ENCODE measurements around the gene POTEG. TPM values are rescaled to one million over a fixed set of nuclear protein-coding genes. Genes with fewer than 3 reads are reported as not detected.
"Not testable (repeated sequence)": the region's sequence is repeated elsewhere in the genome, so short reads cannot be mapped to it uniquely, and the experiment has no call there.

POTEG gene
- total RNA-seq (not detected), polyA plus RNA-seq (ENCODE audit: insufficient read length in 2 of 2) (under 1 TPM; 0.09 to 0.17 TPM)
- long read RNA-seq, donor 1 = 0 reads
- long read RNA-seq, donor 2 = 0 reads
- long read RNA-seq, donor 3 = 0 reads
- long read RNA-seq, donor 4 = 0 reads

- not testable (repeated sequence) for H3K9me3 ChIP-seq (ENCODE audit: control insufficient read depth, insufficient read depth, low read length); H3K4me1 ChIP-seq (ENCODE audit: control insufficient read depth, insufficient read depth, low read length); H3K36me3 ChIP-seq (ENCODE audit: control insufficient read depth, insufficient read depth, low read length); H3K27me3 ChIP-seq (ENCODE audit: control insufficient read depth, insufficient read depth, low read length); DNase-seq (ENCODE audit: low read depth in 4 of 6, low spot score in 6 of 6); H3K4me3 ChIP-seq (ENCODE audit: low read depth, low read length); H3K27ac ChIP-seq (ENCODE audit: low read depth, low read length)
- no CpG with 5 or more reads among the region's 12 CpGs for WGBS (ENCODE audit: insufficient coverage)
Measured at GRCh38 chr14:19434241-19434640, at the start of gene POTEG. POTEG (minus strand) TSS chr14:19434341; CDS start chr14:19434289, 52 bp downstream.

- not testable (repeated sequence) for H3K36me3 ChIP-seq (ENCODE audit: control insufficient read depth, insufficient read depth, low read length); H3K27ac ChIP-seq (ENCODE audit: low read depth, low read length); H3K4me1 ChIP-seq (ENCODE audit: control insufficient read depth, insufficient read depth, low read length); H3K4me3 ChIP-seq (ENCODE audit: low read depth, low read length); H3K27me3 ChIP-seq (ENCODE audit: control insufficient read depth, insufficient read depth, low read length); H3K9me3 ChIP-seq (ENCODE audit: control insufficient read depth, insufficient read depth, low read length); DNase-seq (ENCODE audit: low read depth in 4 of 6, low spot score in 6 of 6)
- WGBS (ENCODE audit: insufficient coverage) = no CpG with 5 or more reads among the region's 16 CpGs
Measured at GRCh38 chr14:19482093-19482492, 48.0 kb upstream of the POTEG start.

- DNase-seq (ENCODE audit: low read depth in 4 of 6, low spot score in 6 of 6); H3K4me3 ChIP-seq (ENCODE audit: low read depth, low read length): not testable (repeated sequence)
- no CpG with 5 or more reads among the region's 16 CpGs for WGBS (ENCODE audit: insufficient coverage)
Measured at GRCh38 chr14:19481421-19481820, 47.3 kb upstream of the POTEG start.

GRCh38 chr14:19480491-19480890, 46.4 kb upstream of the POTEG start:
- not testable (repeated sequence) for H3K4me3 ChIP-seq (ENCODE audit: low read depth, low read length); H3K36me3 ChIP-seq (ENCODE audit: control insufficient read depth, insufficient read depth, low read length); H3K27me3 ChIP-seq (ENCODE audit: control insufficient read depth, insufficient read depth, low read length); H3K4me1 ChIP-seq (ENCODE audit: control insufficient read depth, insufficient read depth, low read length); DNase-seq (ENCODE audit: low read depth in 4 of 6, low spot score in 6 of 6); H3K27ac ChIP-seq (ENCODE audit: low read depth, low read length); H3K9me3 ChIP-seq (ENCODE audit: control insufficient read depth, insufficient read depth, low read length)
- no CpG with 5 or more reads among the region's 5 CpGs for WGBS (ENCODE audit: insufficient coverage)

More at GRCh38 chr14:19481421-19481820, 47.3 kb upstream of the POTEG start:
- not testable (repeated sequence) for H3K9me3 ChIP-seq (ENCODE audit: control insufficient read depth, insufficient read depth, low read length); H3K27me3 ChIP-seq (ENCODE audit: control insufficient read depth, insufficient read depth, low read length); H3K4me1 ChIP-seq (ENCODE audit: control insufficient read depth, insufficient read depth, low read length); H3K36me3 ChIP-seq (ENCODE audit: control insufficient read depth, insufficient read depth, low read length); H3K27ac ChIP-seq (ENCODE audit: low read depth, low read length)

GRCh38 chr14:19445761-19446160, 11.6 kb upstream of the POTEG start:
- DNase-seq (ENCODE audit: low read depth in 4 of 6, low spot score in 6 of 6); H3K27ac ChIP-seq (ENCODE audit: low read depth, low read length); H3K4me3 ChIP-seq (ENCODE audit: low read depth, low read length); H3K9me3 ChIP-seq (ENCODE audit: control insufficient read depth, insufficient read depth, low read length); H3K4me1 ChIP-seq (ENCODE audit: control insufficient read depth, insufficient read depth, low read length); H3K36me3 ChIP-seq (ENCODE audit: control insufficient read depth, insufficient read depth, low read length); H3K27me3 ChIP-seq (ENCODE audit: control insufficient read depth, insufficient read depth, low read length): not testable (repeated sequence)
- no CpG with 5 or more reads among the region's 6 CpGs for WGBS (ENCODE audit: insufficient coverage)

GRCh38 chr14:19439826-19440225, 5.7 kb upstream of the POTEG start:
- not testable (repeated sequence) for H3K4me1 ChIP-seq (ENCODE audit: control insufficient read depth, insufficient read depth, low read length); DNase-seq (ENCODE audit: low read depth in 4 of 6, low spot score in 6 of 6); H3K27me3 ChIP-seq (ENCODE audit: control insufficient read depth, insufficient read depth, low read length); H3K27ac ChIP-seq (ENCODE audit: low read depth, low read length); H3K9me3 ChIP-seq (ENCODE audit: control insufficient read depth, insufficient read depth, low read length); H3K36me3 ChIP-seq (ENCODE audit: control insufficient read depth, insufficient read depth, low read length); H3K4me3 ChIP-seq (ENCODE audit: low read depth, low read length)
- no CpG with 5 or more reads among the region's 3 CpGs for WGBS (ENCODE audit: insufficient coverage)

- not testable (repeated sequence) for H3K27ac ChIP-seq (ENCODE audit: low read depth, low read length); H3K4me3 ChIP-seq (ENCODE audit: low read depth, low read length); DNase-seq (ENCODE audit: low read depth in 4 of 6, low spot score in 6 of 6); H3K4me1 ChIP-seq (ENCODE audit: control insufficient read depth, insufficient read depth, low read length); H3K9me3 ChIP-seq (ENCODE audit: control insufficient read depth, insufficient read depth, low read length); H3K36me3 ChIP-seq (ENCODE audit: control insufficient read depth, insufficient read depth, low read length); H3K27me3 ChIP-seq (ENCODE audit: control insufficient read depth, insufficient read depth, low read length)
- no CpG with 5 or more reads among the region's 5 CpGs for WGBS (ENCODE audit: insufficient coverage)
Measured at GRCh38 chr14:19439219-19439618, 5.1 kb upstream of the POTEG start.

- H3K4me3 ChIP-seq (ENCODE audit: low read depth, low read length); H3K27me3 ChIP-seq (ENCODE audit: control insufficient read depth, insufficient read depth, low read length); H3K4me1 ChIP-seq (ENCODE audit: control insufficient read depth, insufficient read depth, low read length); H3K36me3 ChIP-seq (ENCODE audit: control insufficient read depth, insufficient read depth, low read length); H3K27ac ChIP-seq (ENCODE audit: low read depth, low read length); H3K9me3 ChIP-seq (ENCODE audit: control insufficient read depth, insufficient read depth, low read length); DNase-seq (ENCODE audit: low read depth in 4 of 6, low spot score in 6 of 6): not testable (repeated sequence)
- no CpG with 5 or more reads among the region's 1 CpG for WGBS (ENCODE audit: insufficient coverage)
Measured at GRCh38 chr14:19437126-19437443, 2.9 kb upstream of the POTEG start.

GRCh38 chr14:19436311-19437125, 2.4 kb upstream of the POTEG start:
- not testable (repeated sequence) for H3K27ac ChIP-seq (ENCODE audit: low read depth, low read length); H3K9me3 ChIP-seq (ENCODE audit: control insufficient read depth, insufficient read depth, low read length); H3K4me3 ChIP-seq (ENCODE audit: low read depth, low read length); H3K36me3 ChIP-seq (ENCODE audit: control insufficient read depth, insufficient read depth, low read length); H3K27me3 ChIP-seq (ENCODE audit: control insufficient read depth, insufficient read depth, low read length); H3K4me1 ChIP-seq (ENCODE audit: control insufficient read depth, insufficient read depth, low read length); DNase-seq (ENCODE audit: low read depth in 4 of 6, low spot score in 6 of 6)
- WGBS (ENCODE audit: insufficient coverage) = no CpG with 5 or more reads among the region's 8 CpGs

GRCh38 chr14:19435852-19436251, 1.7 kb upstream of the POTEG start:
- not testable (repeated sequence) for DNase-seq (ENCODE audit: low read depth in 4 of 6, low spot score in 6 of 6); H3K4me3 ChIP-seq (ENCODE audit: low read depth, low read length)
- WGBS (ENCODE audit: insufficient coverage) = no CpG with 5 or more reads among the region's 2 CpGs

More at GRCh38 chr14:19435852-19436251, 1.7 kb upstream of the POTEG start:
- H3K4me1 ChIP-seq (ENCODE audit: control insufficient read depth, insufficient read depth, low read length); H3K27ac ChIP-seq (ENCODE audit: low read depth, low read length); H3K36me3 ChIP-seq (ENCODE audit: control insufficient read depth, insufficient read depth, low read length); H3K27me3 ChIP-seq (ENCODE audit: control insufficient read depth, insufficient read depth, low read length); H3K9me3 ChIP-seq (ENCODE audit: control insufficient read depth, insufficient read depth, low read length): not testable (repeated sequence)
